Ramos (cell line): ENCODE data around the gene ABI2.
"Not testable (repeated sequence)": the region's sequence is repeated elsewhere in the genome, so short reads cannot be mapped to it uniquely, and the experiment has no call there.

Source experiments
- in situ Hi-C: fragments of 300-500 bp; cut with MboI; formaldehyde crosslinking; loops from one replicate; pipeline ENCODE4 v1.14.3; 2022; ENCODE audit warnings: low sequenced_read_pairs; ENCODE audit not compliant: unreplicated experiment

The ABI2 gene

GRCh38 chr2:203352604-203353255 is 24.5 kb downstream of the ABI2 start:
- in situ Hi-C loops, result no loop called here

- in situ Hi-C loops, result no loop called here
Observed at GRCh38 chr2:203354966-203355365, 26.8 kb downstream of the ABI2 start.

GRCh38 chr2:203359450-203359849 is 31.3 kb downstream of the ABI2 start:
- in situ Hi-C loops, result no loop called here

- in situ Hi-C loops, result no loop called here
Observed at GRCh38 chr2:203360833-203361430, 32.7 kb downstream of the ABI2 start.

- in situ Hi-C loops, result no loop called here
Observed at GRCh38 chr2:203361495-203361894, 33.3 kb downstream of the ABI2 start.

- in situ Hi-C loops, result no loop called here
Observed at GRCh38 chr2:203361922-203362321, 33.7 kb downstream of the ABI2 start.

- in situ Hi-C loops, result no loop called here
Observed at GRCh38 chr2:203366639-203367466, 38.7 kb downstream of the ABI2 start.

- in situ Hi-C loops, result not testable (repeated sequence)
Observed at GRCh38 chr2:203372706-203373105, 44.5 kb downstream of the ABI2 start.

GRCh38 chr2:203376173-203376572 is 48.0 kb downstream of the ABI2 start:
- in situ Hi-C loops, result no loop called here

- in situ Hi-C loops, result no loop called here
Observed at GRCh38 chr2:203379156-203379555, 51.0 kb downstream of the ABI2 start.

GRCh38 chr2:203383038-203383437 is 54.8 kb downstream of the ABI2 start:
- in situ Hi-C loops, result no loop called here

GRCh38 chr2:203388153-203388552 is 60.0 kb downstream of the ABI2 start:
- in situ Hi-C loops, result not testable (repeated sequence)

GRCh38 chr2:203394519-203395227 is 66.5 kb downstream of the ABI2 start:
- in situ Hi-C loops, result no loop called here

- in situ Hi-C loops, result no loop called here
Observed at GRCh38 chr2:203395858-203396257, 67.7 kb downstream of the ABI2 start.

GRCh38 chr2:203396667-203397066 is 68.5 kb downstream of the ABI2 start:
- in situ Hi-C loops, result no loop called here

- in situ Hi-C loops, result no loop called here
Observed at GRCh38 chr2:203399031-203399430, 70.8 kb downstream of the ABI2 start.

- in situ Hi-C loops, result no loop called here
Observed at GRCh38 chr2:203400805-203401585, 72.8 kb downstream of the ABI2 start.

GRCh38 chr2:203404996-203405395 is 76.8 kb downstream of the ABI2 start:
- in situ Hi-C loops, result no loop called here

GRCh38 chr2:203407496-203407895 is 79.3 kb downstream of the ABI2 start:
- in situ Hi-C loops, result no loop called here
